Heart right ventricle (tissue), 16 donors: ENCODE results near the gene CNFN. TPM values are rescaled to one million over a fixed set of nuclear protein-coding genes. Genes with fewer than 3 reads are reported as not detected.

Source experiments
- ATAC-seq, 8 donors: fragments of 200-7000 bp; cut with Tn5 transposase; one replicate each; pipeline ENCODE4 v1.9.1; 2020; ENCODE audit warnings: mild to moderate bottlenecking in 8 of 8, moderate library complexity in 8 of 8, moderate number of reproducible peaks in 1 of 8
- DNase-seq, 2 donors: peaks; one replicate each; pipeline ENCODE4 v3.0.0-alpha.2; 2020
- H3K27ac ChIP-seq, 10 donors: fragments of 200-600 bp; sonication (generic) in 2 of 10; one replicate each; pipeline versions ENCODE4 v1.5.0 to v1.8.0; 2020 to 2022; ENCODE audit warnings: mild to moderate bottlenecking in 3 of 10
- H3K27me3 ChIP-seq, 7 donors: fragments of 200-600 bp; one replicate each; pipeline ENCODE4 v1.8.0; 2021 to 2022; ENCODE audit warnings: mild to moderate bottlenecking in 2 of 7
- H3K36me3 ChIP-seq, 9 donors: fragments of 200-600 bp; sonication (generic) in 1 of 9; one replicate each; pipeline versions ENCODE4 v1.5.0 to v1.8.0; 2020 to 2022; ENCODE audit warnings: mild to moderate bottlenecking in 2 of 9
- H3K4me1 ChIP-seq, 9 donors: fragments of 200-600 bp; sonication (generic) in 1 of 9; one replicate each; pipeline versions ENCODE4 v1.5.0 to v1.8.0; 2020 to 2022; ENCODE audit warnings: mild to moderate bottlenecking in 4 of 9
- H3K4me3 ChIP-seq, 10 donors: fragments of 200-600 bp; sonication (generic) in 2 of 10; one replicate each; pipeline versions ENCODE4 v1.5.0 to v1.8.0; 2020 to 2022; ENCODE audit warnings: mild to moderate bottlenecking in 7 of 10, moderate library complexity in 2 of 10
- H3K9me3 ChIP-seq, 11 donors: fragments of 200-600 bp in 10 of 11; sonication (generic) in 2 of 11; one replicate each; pipeline versions ENCODE4 v1.5.0 to v1.8.0; 2013 to 2022; ENCODE audit warnings: mild to moderate bottlenecking in 2 of 11, control low read depth in 1 of 11, moderate library complexity in 1 of 11
- WGBS, 2 donors: extraction: QIAGEN DNeasy Blood & Tissue Kit; methylation state at CpG; one replicate each; pipeline ENCODE4 v1.1.7; 2013; ENCODE audit warnings: inconsistent platforms in 1 of 2; 5-methylcytosine and 5-hydroxymethylcytosine counted together
- intact Hi-C, 10 donors: fragments of 100-400 bp; cut with DNase I; formaldehyde crosslinking; loops; one replicate each; pipeline versions ENCODE4 v1.11.1 to v1.14.2; 2022
- polyA plus RNA-seq, 2 donors: library from polyadenylated mRNA; stranded (reverse); fragments of 200-250 nt; gene quantifications; one replicate each; pipeline ENCODE4 v1.2.3, GENCODE V29; 2013
- total RNA-seq, 10 donors: library from RNA; stranded (reverse); fragmentation: NEBNext Ultra II Directional in 3 of 10; extraction: Animal tissue kit (Norgen Biotek cat#: 25700) in 3 of 10; gene quantifications; one replicate each; pipeline versions ENCODE4 v1.2.1 to v1.2.4, GENCODE V29; 2021 to 2023
- TF ChIP-seq, protein P1 (sequence below), 9 donors: fragments of 200-600 bp; sonication (generic) in 2 of 9; IDR thresholded peaks; one replicate each; pipeline versions ENCODE4 v1.5.0 to v1.8.0; 2021 to 2022; ENCODE audit warnings: antibody characterized with exemption in 9 of 9, mild to moderate bottlenecking in 5 of 9, moderate library complexity in 1 of 9
- donor health status: Arrhythmogenic right ventricular cardiomyopathy.
- donor health status: ischemic (EF 13 %, LVEDD 7.1; RV severe dilation, severe dysfunction).
- donor health status: healthy with polysubstance abuse.
- donor health status: DM: no; HTN: yes; CAD: no.
- donor health status: DM: no; HTN: no; CAD: no.
- donor health status: ischemic (EF 25% LVEDD 6.9; RV normal size, moderate dysfunction).
- donor health status: ischemic (EF 25% LVEDD 5.7; RV mildly dilated, moderate dysfunction).
- donor health status: healthy.
- donor health status: DM: yes; HTN: yes; CAD: no.
- donor health status: Ischemic cardiomyopathy.
- donor health status: ischemic (EF 35%, LVEDD 5.7; RV mildly dilated, moderate dysfunction).
- donor health status: nonischemic (EF 11% LVEDD 7.7; RV severe dilation, severe dysfunction).
- donor health status: DM: yes; HTN: yes; CAD: no.
- donor health status: PGD.
- donor health status: ischemic (EF 29% LVEDD 5.4; RV normal size, mild dysfunction).
- donor health status: nonischemic (EF 23%, LVEDD 6.1; RV moderate dilation, normal function).

CNFN gene
- total and polyA plus RNA-seq, 12 donors = 0.51 to 7.2 (median 0.84) TPM; not detected in 5

DNA sequence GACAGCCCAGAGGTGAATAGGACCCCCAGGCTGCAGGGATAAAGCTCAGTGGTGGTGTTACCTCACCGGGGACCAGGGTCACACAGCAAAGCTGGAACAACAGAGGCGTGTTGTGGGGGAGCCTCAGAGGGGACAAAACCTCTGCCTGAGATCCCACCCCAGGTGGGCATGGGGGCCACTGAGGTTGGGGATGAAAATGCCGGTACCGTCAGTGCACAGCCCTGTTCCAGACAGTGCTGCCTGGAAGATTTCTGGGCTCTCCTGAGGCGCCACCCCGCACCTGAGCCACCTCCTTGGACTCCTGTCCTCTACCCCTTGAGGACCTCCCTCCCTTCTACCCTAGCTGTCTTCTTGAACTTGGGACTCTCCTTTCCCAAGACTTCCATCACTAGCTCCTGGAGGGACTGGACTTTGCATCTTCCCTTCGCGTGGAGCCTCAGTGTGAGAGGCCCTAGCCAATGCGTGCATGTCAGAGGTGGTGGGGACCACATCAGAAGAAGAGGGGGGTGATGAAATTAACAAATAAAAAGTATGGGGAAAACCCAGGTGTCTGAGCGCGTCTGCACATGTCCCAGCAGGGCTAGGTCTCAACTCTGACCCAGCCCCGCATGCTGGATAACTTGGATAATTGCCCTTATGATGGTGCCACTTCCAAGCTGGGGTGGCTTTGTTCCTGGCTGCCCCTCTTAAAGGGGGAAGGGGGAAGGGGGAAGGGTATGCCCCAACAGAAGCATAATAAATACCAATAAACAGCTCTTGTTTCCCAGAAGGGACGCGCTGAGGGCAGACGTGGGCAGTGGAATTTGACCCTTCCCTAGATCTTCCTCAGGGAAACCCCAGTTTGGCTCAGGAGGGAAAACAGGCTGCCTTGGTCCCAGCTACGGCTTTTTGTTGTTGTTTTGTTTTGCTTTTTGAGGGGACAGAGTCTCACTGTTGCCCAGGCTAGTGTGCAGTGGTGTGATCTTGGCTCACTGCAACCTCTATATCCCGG, 11.6 kb downstream of the CNFN start:
- peak in 2 of 8 donors; percentile 12 to 14 for ATAC-seq
- WGBS, 2 donors = 77 to 82% methylated on average over 17 of the region's 17 CpGs
- H3K27me3 ChIP-seq = peaks cover 0 to 5% (median 0%) of the 10 kb centered on the region in 7 donors
- TF ChIP-seq, protein P1, sequence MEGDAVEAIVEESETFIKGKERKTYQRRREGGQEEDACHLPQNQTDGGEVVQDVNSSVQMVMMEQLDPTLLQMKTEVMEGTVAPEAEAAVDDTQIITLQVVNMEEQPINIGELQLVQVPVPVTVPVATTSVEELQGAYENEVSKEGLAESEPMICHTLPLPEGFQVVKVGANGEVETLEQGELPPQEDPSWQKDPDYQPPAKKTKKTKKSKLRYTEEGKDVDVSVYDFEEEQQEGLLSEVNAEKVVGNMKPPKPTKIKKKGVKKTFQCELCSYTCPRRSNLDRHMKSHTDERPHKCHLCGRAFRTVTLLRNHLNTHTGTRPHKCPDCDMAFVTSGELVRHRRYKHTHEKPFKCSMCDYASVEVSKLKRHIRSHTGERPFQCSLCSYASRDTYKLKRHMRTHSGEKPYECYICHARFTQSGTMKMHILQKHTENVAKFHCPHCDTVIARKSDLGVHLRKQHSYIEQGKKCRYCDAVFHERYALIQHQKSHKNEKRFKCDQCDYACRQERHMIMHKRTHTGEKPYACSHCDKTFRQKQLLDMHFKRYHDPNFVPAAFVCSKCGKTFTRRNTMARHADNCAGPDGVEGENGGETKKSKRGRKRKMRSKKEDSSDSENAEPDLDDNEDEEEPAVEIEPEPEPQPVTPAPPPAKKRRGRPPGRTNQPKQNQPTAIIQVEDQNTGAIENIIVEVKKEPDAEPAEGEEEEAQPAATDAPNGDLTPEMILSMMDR (IDR thresholded peaks at IDR 0.05) = no peak
- H3K27ac ChIP-seq = no peak overlapping the region
- H3K9me3 ChIP-seq = no peaks in the 10 kb centered on the region
- H3K36me3 ChIP-seq = peaks cover 0 to 34% (median 0%) of the 10 kb centered on the region in 9 donors
- intact Hi-C loops = no loop called here
- no peaks in the 10 kb centered on the region for H3K4me1 ChIP-seq
- no peak overlapping the region for H3K4me3 ChIP-seq
- DNase-seq = no peak

DNA sequence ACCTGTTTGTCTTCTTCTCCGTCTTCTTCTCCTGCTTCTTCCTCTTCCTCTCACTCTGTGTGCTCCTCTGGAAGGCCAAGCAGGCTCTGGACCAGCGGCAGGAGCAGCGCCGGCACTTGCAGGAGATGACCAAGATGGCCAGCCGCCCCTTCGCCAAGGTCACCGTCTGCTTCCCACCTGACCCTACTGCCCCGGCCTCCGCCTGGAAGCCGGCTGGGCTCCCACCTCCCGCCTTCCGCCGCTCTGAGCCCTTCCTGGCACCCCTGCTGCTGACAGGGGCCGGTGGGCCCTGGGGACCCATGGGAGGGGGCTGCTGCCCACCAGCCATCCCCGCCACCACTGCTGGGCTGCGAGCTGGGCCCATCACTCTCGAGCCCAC, 13.9 kb downstream of the CNFN start:
- TF ChIP-seq, protein P1 (IDR thresholded peaks at IDR 0.05) = no peak
- H3K4me1 ChIP-seq = no peaks in the 10 kb centered on the region
- intact Hi-C loops = no loop called here
- DNase-seq (no peak), ATAC-seq (no peak)
- H3K9me3 ChIP-seq = no peaks in the 10 kb centered on the region
- peaks cover 0 to 5% (median 0%) of the 10 kb centered on the region in 7 donors for H3K27me3 ChIP-seq
- H3K4me3 ChIP-seq = no peak overlapping the region
- 97 to 98% methylated on average over 15 to 17 of the region's 17 CpGs for WGBS, 2 donors
- no peak overlapping the region for H3K27ac ChIP-seq
- peaks cover 0 to 54% (median 0%) of the 10 kb centered on the region in 9 donors for H3K36me3 ChIP-seq

DNA sequence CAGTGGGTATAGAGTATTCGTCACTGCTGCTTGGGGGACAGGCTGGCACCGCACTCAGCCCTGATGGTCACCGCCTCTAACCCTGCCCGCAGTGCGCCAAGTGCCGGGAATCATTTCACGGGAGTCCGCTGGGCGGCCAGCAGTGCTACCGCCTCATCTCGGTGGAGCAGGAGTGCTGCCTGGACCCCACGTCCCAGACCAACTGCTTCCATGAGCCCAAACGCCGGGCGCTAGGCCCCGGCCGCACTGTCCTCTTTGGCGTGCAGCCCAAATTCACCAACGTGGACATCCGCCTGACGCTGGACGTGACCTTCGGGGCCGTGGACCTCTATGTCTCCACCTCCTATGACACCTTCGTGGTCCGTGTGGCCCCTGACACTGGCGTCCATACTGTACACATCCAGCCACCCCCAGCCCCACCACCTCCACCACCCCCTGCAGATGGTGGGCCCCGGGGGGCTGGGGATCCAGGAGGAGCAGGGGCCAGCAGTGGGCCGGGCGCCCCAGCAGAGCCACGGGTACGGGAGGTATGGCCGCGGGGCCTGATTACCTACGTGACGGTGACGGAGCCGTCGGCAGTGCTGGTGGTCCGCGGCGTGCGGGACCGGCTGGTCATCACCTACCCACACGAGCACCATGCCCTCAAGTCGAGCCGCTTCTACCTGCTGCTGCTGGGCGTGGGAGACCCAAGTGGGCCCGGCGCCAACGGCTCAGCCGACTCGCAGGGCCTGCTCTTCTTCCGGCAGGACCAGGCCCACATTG, 14.5 kb downstream of the CNFN start:
- no peak for DNase-seq
- peaks cover 0 to 2% (median 0%) of the 10 kb centered on the region in 7 donors for H3K27me3 ChIP-seq
- intact Hi-C loops = no loop called here
- H3K4me3 ChIP-seq = no peak overlapping the region
- peaks cover 0 to 58% (median 0%) of the 10 kb centered on the region in 9 donors for H3K36me3 ChIP-seq
- WGBS, 2 donors = 96% methylated on average over 54 of the region's 54 CpGs
- TF ChIP-seq, protein P1 (IDR thresholded peaks at IDR 0.05) = no peak
- no peaks in the 10 kb centered on the region for H3K4me1 ChIP-seq
- no peaks in the 10 kb centered on the region for H3K9me3 ChIP-seq
- H3K27ac ChIP-seq = no peak overlapping the region
- peak in 2 of 8 donors; percentile 12 to 23 for ATAC-seq

DNA sequence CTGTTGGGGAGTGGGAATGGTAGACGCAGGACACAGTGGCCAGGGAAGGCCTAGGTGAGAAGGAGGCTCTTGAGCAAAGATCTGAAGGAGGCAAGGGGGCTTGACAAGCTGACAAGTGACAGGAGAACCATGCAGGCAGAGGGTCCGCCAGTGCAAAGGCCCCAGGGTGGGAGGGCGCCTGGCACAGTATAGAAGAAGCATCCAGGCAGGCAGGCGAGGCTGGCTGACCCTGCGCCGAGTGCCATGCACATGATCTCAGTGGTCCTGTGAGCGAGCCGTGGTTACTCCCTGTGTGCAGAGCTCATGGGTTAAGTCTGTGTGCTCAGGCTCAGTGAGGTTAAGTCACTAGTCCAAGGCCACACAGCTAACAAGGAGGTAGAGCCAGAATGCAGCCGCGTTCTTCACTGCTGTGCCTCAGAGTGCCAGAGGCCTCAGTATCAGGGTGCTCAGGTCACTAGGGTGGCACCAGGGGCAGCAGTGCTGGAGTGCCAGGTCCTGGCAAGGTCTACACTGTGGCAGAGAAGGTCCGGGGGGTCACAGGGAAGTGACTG, 15.2 kb downstream of the CNFN start:
- 96 to 98% methylated on average over 11 of the region's 11 CpGs for WGBS, 2 donors
- DNase-seq (no peak), ATAC-seq (peak in 1 of 8 donors; percentile 4)
- Histone ChIP-seq H3K27ac (no peak overlapping the region), H3K4me1 (peaks cover 0 to 7% (median 0%) of the 10 kb centered on the region in 9 donors), H3K27me3 (no peaks in the 10 kb centered on the region), H3K36me3 (peaks cover 0 to 58% (median 0%) of the 10 kb centered on the region in 9 donors), H3K9me3 (no peaks in the 10 kb centered on the region), H3K4me3 (no peak overlapping the region)
- intact Hi-C loops = no loop called here
- TF ChIP-seq, protein P1 (IDR thresholded peaks at IDR 0.05) = no peak
